Caki2 (cell line): ENCODE measurements around the gene ABHD17B. TPM values are rescaled to one million over a fixed set of nuclear protein-coding genes. Genes with fewer than 3 reads are reported as not detected.
"Not testable (repeated sequence)": the region's sequence is repeated elsewhere in the genome, so short reads cannot be mapped to it uniquely, and the experiment has no call there.

Experiments
- DNase-seq: peaks from one replicate; pipeline ENCODE4 v3.0.0-alpha.2; 2015; ENCODE audit warnings: low read depth
- in situ Hi-C: cut with HindIII; loops from 2 replicates; pipeline ENCODE4 v1.10.0; 2016; ENCODE audit warnings: low sequenced_read_pairs, low pct_unique_long_range_greater_than_20kb, mixed read lengths
- total RNA-seq: library from RNA; depleted of rRNA; stranded (reverse); fragments of >200 nt; shearing (Covaris generic); gene quantifications from 2 replicates; pipeline ENCODE4 v1.2.3, GENCODE V29; 2014; ENCODE audit warnings: low replicate concordance

ABHD17B gene
- total RNA-seq, 1 experiment from 2014 or later: 28.0 TPM

DNA sequence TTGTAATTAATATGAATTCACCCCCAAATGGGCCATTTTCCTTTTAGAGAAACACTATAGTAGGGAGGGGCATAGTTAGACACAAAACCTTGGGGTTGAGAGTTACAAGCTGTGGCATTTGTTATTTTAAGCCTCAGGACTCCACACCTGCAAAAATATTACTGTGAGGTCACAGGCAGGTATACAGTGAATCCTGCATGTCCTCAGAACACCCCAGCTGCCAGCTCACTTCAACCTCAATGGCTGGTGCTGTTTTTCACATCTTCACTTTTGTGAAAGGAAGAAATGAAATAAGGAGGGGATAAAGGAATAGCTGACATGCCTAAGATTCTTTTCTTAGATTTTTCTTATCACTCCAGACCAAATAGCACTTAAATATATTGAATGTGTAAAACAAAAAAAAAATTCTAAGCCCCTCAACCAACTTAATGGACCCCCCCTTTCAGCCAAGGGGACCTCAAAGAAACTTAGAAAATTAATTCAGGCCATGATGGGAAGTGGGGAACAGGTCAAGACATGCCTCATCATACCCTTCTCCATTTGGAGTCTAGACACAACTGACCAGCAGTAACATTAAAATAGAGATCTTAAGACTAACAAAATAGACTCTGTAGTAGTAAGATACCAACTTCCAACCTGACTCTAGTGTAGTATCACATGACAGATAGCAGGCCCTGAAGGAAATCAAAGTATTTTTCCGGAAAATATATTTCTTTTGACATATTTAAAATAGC lies 9.6 kb upstream of the ABHD17B start:
- in situ Hi-C loops: no loop called here
- DNase-seq: no peak

DNA sequence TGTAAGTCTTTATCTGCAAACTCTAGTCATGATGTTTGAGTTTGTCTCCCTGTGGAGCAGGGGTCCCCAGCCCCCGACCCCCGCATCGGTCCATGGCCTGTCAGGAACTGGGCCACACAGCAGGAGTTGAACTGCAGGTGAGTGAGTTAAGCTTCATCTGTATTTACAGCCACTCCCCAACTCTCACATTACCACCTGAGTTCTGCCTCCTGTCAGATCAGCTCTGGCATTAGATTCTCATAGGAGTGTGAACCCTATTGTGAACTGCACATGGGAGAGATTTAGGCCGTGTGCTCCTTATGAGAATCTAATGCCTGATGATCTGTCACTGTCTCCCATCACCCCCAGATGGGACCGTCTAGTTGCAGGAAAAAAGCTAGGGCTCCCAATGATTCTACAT lies 7.4 kb upstream of the ABHD17B start:
- in situ Hi-C loops: no loop called here
- DNase-seq: no peak

- in situ Hi-C loops: no loop called here
- no peak for DNase-seq
Measured at GRCh38 chr9:71916834-71917534, 6.0 kb upstream of the ABHD17B start.

DNA sequence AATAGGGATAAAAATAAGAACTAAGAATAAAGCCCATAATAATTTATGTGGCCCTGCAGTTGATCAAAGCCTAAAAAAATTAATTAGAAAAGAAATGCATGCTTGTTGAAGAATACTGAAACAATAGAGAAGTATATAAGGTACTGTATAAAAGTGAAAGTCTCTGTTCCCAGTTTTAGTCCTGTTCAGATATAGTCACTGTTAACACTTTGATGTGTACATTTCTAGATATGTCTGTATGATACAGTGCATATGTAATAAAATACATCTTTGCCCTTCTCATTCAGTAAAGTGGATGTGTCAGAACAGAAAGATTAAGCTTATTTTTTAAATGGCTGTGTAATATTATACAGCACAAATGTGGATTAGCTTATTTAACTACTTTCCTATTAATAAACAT lies 4.5 kb upstream of the ABHD17B start:
- in situ Hi-C loops: no loop called here

GRCh38 chr9:71911908-71912335 lies 929 bp upstream of the ABHD17B start:
- DNase-seq: no peak
- in situ Hi-C loops: no loop called here

More for the DNA sequence above, 4.5 kb upstream of the ABHD17B start:
- DNase-seq: no peak

DNA sequence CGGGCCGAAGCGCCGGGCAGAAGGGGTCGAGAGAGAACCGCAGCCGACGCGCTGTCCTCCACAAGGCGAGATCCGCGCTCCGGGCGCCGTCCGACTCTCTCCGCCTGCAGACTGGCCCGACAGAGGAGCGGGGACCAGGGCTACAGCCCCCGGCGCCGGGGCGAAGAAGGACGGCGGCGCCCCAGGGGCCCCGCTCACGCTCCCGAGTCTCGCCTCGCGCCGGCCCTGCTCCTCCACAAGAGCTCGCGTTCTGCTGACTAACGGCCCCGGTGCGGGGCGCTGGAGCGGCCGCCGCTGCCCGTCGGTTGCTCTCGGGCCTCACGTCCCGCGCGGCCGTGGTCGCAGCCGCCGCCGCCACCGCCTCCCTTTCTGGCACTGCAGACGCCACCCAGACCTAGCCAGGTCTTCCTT lies 338 bp downstream of the ABHD17B start:
- in situ Hi-C loops: no loop called here

DNA sequence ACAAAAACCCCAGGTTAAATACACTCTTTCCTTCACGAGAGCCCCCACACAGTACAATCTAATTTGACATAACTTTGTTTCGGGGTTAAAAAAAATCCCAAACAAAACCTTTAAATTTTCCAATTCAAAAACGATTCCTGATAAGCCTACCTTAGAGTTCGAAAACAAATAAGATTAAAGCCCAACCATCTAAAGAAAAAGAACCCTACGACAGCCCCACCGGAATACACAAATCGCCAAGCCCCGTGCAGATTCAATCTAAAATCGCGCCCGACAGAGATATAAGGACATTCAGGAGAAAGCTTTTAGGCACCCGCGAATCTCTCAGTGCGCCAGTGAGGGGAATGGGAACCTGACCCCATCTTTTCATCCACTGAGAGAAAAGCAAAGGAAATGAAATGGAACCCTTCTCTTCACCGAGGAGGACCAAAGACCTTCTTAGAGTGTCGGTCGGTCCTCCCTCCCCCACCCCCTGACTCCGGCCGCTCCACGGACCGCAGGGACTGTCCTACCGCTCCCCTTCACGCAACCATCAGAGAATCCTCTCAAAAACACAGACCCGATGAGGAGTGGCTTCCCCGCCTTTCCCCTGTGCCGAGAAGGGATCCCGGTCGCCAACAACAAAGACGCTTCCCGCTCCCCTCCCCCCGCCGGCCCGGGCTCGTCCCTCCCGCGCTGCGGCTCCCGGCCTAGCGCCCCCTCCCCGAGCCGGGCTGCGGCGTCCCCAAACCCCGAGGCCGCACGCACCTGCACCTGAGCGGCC lies 925 bp downstream of the ABHD17B start:
- peak; percentile 44 for DNase-seq
- in situ Hi-C loops: no loop called here

More for the DNA sequence above, 338 bp downstream of the ABHD17B start:
- DNase-seq: no peak

DNA sequence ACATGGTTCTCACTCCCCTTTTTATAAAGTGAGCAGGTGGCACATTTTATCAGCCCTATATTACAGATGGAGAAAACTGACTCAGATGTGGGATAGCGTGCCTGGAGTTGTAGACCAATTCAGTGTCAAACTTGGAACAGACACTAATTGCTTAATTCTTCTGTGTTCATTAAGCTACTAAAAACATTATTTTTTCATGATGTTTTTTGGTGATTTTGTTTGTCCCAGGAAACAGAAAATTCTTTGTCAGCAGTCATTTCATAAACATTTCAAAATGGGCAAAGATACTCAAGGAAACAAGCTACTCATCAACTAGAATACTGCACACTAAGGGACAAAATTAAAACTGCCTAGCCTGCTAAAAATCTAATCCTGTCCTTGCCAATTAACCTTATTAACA lies 2.2 kb downstream of the ABHD17B start:
- in situ Hi-C loops: no loop called here
- no peak for DNase-seq

GRCh38 chr9:71904076-71904475 lies 6.9 kb downstream of the ABHD17B start:
- in situ Hi-C loops: no loop called here
- DNase-seq: no peak

DNA sequence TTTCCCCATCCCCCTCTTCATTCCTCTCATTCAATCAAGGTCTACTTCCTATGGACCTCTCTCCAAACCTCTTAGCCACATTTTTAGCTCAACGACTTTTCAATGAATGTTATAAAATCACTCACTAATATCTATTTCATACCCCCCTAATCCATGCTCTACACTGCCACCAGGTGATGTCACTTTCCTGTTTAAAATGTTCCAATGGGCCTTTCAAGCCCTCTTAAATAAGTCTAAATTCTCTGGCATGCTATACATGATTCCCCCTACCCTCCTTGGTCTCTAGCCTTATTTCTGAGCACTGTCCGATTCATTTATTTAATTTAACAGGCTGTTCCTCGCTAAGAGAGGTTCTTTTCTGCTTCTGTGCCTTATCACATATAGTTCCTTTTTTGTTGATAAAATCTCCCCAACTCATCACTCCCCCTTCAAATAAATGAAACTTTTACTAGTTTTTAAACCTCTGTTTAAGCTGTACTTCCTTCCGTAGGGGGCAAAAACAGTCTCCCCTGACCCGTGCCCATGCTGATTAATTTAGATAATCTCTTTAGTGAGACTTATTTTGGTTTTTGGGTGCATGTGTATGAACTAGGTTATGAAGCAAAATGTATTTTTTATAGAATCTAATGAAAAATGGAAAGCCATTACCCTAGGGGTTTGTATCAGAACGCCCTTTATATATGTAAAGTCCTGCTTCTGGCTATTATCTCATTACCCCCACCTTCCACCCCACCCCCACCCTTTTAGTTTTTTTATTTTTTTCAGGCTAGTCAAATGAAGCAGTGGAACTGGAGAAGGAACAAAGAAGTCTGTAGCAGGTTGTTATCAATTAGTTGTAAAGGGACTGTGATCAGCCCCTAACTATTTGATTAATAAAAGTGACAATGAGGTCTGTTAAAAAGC lies 9.0 kb downstream of the ABHD17B start:
- DNase-seq: no peak
- in situ Hi-C loops: no loop called here

DNA sequence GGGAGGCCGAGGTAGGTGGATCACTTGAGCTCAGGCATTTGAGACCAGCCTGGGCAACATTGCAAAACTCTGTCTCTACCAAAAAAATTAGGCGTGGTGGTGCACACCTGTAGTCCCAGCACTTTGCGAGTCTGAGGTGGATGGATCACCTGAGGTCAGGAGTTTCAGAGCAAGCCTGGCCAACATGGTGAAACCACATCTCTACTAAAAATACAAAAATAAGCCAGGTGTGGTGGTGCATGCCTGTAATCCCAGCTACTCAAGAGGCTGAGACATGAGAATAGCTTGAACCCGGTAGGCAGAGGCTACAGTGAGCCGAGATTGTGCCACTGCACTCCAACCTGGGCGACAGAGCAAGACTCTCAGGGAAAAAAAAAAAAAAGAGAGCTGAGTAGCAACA lies 12.2 kb downstream of the ABHD17B start:
- in situ Hi-C loops, DNase-seq: not testable (repeated sequence)

- in situ Hi-C loops: no loop called here
- no peak for DNase-seq
Measured at GRCh38 chr9:71897577-71897976, 13.4 kb downstream of the ABHD17B start.

DNA sequence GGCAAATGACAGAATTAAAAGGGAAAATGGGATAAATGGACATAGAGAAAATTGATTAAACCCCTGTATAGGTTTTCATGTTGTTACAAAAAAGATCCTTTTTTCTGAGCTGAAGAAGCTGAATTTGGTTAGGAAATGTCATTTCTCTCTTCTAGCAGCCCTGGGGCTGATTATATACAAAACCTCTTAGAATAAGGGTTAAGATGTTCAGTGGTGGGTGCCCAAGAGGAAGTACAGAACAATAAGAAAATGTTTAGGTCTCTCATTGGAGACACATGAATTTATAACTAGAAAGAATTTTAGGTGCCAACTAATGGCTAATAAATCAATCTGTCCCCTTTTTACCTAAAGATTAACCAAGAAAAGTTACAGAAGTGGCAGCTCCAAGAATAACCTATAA lies 14.2 kb downstream of the ABHD17B start:
- DNase-seq: no peak
- in situ Hi-C loops: no loop called here

DNA sequence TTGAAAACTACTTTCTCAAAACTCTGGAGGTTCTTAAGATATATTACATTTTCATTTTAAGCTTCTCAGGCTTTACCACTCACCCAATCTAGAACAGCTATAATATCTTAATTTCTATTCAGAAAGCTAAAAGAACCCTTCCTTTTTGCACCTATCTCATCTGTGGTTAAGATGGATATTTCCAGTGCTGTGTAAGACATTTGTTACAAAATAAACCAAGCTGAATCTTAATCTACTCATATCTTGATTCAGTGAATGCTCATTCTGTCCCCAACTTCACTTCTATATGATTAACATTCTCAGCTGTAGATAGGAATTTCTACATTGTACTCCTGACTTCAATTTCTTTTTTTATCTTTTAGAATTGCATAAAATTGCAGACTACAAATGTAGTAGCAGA lies 15.0 kb downstream of the ABHD17B start:
- DNase-seq: no peak
- in situ Hi-C loops: no loop called here

DNA sequence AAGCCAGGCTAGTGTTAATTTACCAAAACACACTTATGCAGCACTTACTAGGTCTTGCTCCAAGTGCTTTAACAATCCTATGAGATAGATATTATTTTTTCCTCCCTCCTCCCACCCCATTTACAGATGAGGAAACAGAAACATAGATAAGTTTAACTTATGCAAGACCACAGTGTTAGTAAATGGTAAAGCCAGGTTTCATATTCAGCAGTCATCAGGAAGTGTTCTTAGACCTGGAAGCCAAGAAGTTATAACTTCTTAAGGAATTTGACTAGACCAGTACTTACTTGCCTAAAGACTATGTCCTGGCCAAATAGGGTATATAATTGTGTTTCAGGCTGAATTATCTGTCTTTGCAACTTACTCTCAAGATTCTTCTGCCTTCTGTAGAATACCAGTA lies 15.9 kb downstream of the ABHD17B start:
- in situ Hi-C loops: no loop called here
- no peak for DNase-seq

GRCh38 chr9:71891557-71892189 lies 19.3 kb downstream of the ABHD17B start:
- in situ Hi-C loops: no loop called here
- no peak for DNase-seq

GRCh38 chr9:71890042-71890679 lies 20.8 kb downstream of the ABHD17B start:
- no peak for DNase-seq
- in situ Hi-C loops: no loop called here
